HepG2 (cell line): Measurements from ENCODE around the gene PAQR7. TPM values are rescaled to one million over a fixed set of nuclear protein-coding genes. Genes with fewer than 3 reads are reported as not detected.

Source experiments
- AHDC1 ChIP-seq: sonication (generic); formaldehyde crosslinking; IDR thresholded peaks from 2 replicates; pipeline ENCODE4 v1.5.1; 2020; ENCODE audit warnings: mild to moderate bottlenecking, missing genetic modification reagents, borderline replicate concordance
- BATF2 ChIP-seq: sonication (generic); formaldehyde crosslinking; IDR thresholded peaks from 2 replicates; pipeline ENCODE4 v1.8.0; 2022; ENCODE audit warnings: mild to moderate bottlenecking, missing genetic modification reagents, moderate library complexity
- CCAR2 ChIP-seq: fragments of 200-400 bp; formaldehyde crosslinking; optimal IDR thresholded peaks from 2 replicates; pipeline ENCODE3; 2018; ENCODE audit warnings: low read depth, mild to moderate bottlenecking, low read length, moderate library complexity
- FLYWCH1 ChIP-seq: sonication (generic); formaldehyde crosslinking; IDR thresholded peaks from 2 replicates; pipeline ENCODE4 v1.8.1; 2023; ENCODE audit warnings: mild to moderate bottlenecking, missing genetic modification reagents
- HNF4A ChIP-seq: sonication (generic); formaldehyde crosslinking; IDR thresholded peaks from 2 replicates; pipeline ENCODE4 v1.4.0; 2020; ENCODE audit warnings: missing genetic modification reagents
- KAT2B ChIP-seq: fragments of 150-350 bp; IDR thresholded peaks from 2 replicates; pipeline ENCODE4 v1.6.1; 2014; ENCODE audit warnings: low read depth, low read length, borderline replicate concordance
- KMT2A ChIP-seq: sonication (generic); formaldehyde crosslinking; IDR thresholded peaks from 2 replicates; pipeline ENCODE4 v1.4.0; 2020; ENCODE audit warnings: missing genetic modification reagents
- MLX ChIP-seq: IDR thresholded peaks from 2 replicates; pipeline ENCODE4 v1.6.1; 2016
- NBN ChIP-seq: fragments of 450-650 bp; conservative IDR thresholded peaks from 2 replicates; pipeline ENCODE4 v1.6.1; 2017
- PPARG ChIP-seq: conservative IDR thresholded peaks from 2 replicates; pipeline ENCODE4 v1.6.1; 2016; ENCODE audit warnings: missing biosample characterization, missing genetic modification reagents
- RARG ChIP-seq: sonication (generic); formaldehyde crosslinking; IDR thresholded peaks from 2 replicates; pipeline ENCODE4 v1.4.0; 2020; ENCODE audit warnings: low read depth, mild to moderate bottlenecking, missing genetic modification reagents
- RFX3 ChIP-seq: IDR thresholded peaks from 2 replicates; pipeline ENCODE4 v1.6.1; 2016; ENCODE audit warnings: missing biosample characterization, missing genetic modification reagents
- SATB2 ChIP-seq: sonication (generic); formaldehyde crosslinking; IDR thresholded peaks from 2 replicates; pipeline ENCODE4 v1.5.0; 2020; ENCODE audit warnings: missing genetic modification reagents
- SMARCE1 ChIP-seq: fragments of 450-650 bp; IDR thresholded peaks from 2 replicates; pipeline ENCODE4 v1.6.1; 2017; ENCODE audit warnings: borderline replicate concordance
- SRSF1 ChIP-seq: fragments of 200-400 bp; formaldehyde crosslinking; optimal IDR thresholded peaks from 2 replicates; pipeline ENCODE3; 2017; ENCODE audit warnings: mild to moderate bottlenecking, low read depth, low read length, moderate library complexity
- ZBTB33 ChIP-seq: sonication (generic); formaldehyde crosslinking; IDR thresholded peaks from 2 replicates; pipeline ENCODE4 v1.4.0; 2020; ENCODE audit warnings: missing genetic modification reagents
- ZBTB42 ChIP-seq: sonication (generic); formaldehyde crosslinking; IDR thresholded peaks from 2 replicates; pipeline ENCODE4 v1.5.0; 2020; ENCODE audit warnings: mild to moderate bottlenecking, missing genetic modification reagents
- ZBTB8A ChIP-seq: sonication (generic); formaldehyde crosslinking; IDR thresholded peaks from 2 replicates; pipeline ENCODE4 v1.4.0; 2020; ENCODE audit warnings: mild to moderate bottlenecking, low read depth, missing genetic modification reagents, borderline replicate concordance
- ZC3H4 ChIP-seq: sonication (generic); formaldehyde crosslinking; IDR thresholded peaks from 2 replicates; pipeline ENCODE4 v1.4.0; 2020; ENCODE audit warnings: missing genetic modification reagents, borderline replicate concordance
- ZNF121 ChIP-seq: sonication (generic); formaldehyde crosslinking; IDR thresholded peaks from 2 replicates; pipeline ENCODE4 v1.5.0; 2020; ENCODE audit warnings: mild to moderate bottlenecking, missing genetic modification reagents
- ZNF724P ChIP-seq: sonication (generic); formaldehyde crosslinking; IDR thresholded peaks from 2 replicates; pipeline ENCODE4 v1.8.0; 2022; ENCODE audit warnings: missing genetic modification reagents, borderline replicate concordance
- ZNF792 ChIP-seq: IDR thresholded peaks from 2 replicates; pipeline ENCODE4 v1.6.1; 2016
- ZSCAN12 ChIP-seq: sonication (generic); formaldehyde crosslinking; IDR thresholded peaks from 2 replicates; pipeline ENCODE4 v1.9.0; 2021; ENCODE audit warnings: mild to moderate bottlenecking, missing genetic modification reagents
- polyA plus RNA-seq, 8 experiments: library from polyadenylated mRNA; depleted of rRNA in 3 of 8; stranded (reverse) in 7 of 8; unstranded in 1 of 8; fragments of >200 nt; fragmentation: Illumina TruSeq in 4 of 8; extraction: Trizol in 4 of 8; gene quantifications; 2 replicates each; pipeline versions ENCODE4 v1.2.1 to v1.2.3, GENCODE V29; 2011 to 2016; ENCODE audit warnings: low read depth in 4 of 8, missing spikeins in 1 of 8, mixed read lengths in 1 of 8; ENCODE audit not compliant: insufficient read depth in 1 of 8
- total RNA-seq, 5 experiments: library from RNA; depleted of rRNA; stranded (reverse); fragments of >200 nt; fragmentation: Illumina TruSeq; extraction: Trizol; gene quantifications; 2 replicates each; pipeline ENCODE4 v1.2.3, GENCODE V29; 2016; ENCODE audit warnings: low read depth in 1 of 5

The PAQR7 gene
- total and polyA plus RNA-seq, 2 of the 13 experiments (the other 11 are each of a cell fraction or from before 2014, with no cell fraction given) = 13.2 to 16.6 TPM

- TF ChIP-seq ZBTB33 (peak; percentile 62), KAT2B (no peak), ZNF724P (CRISPR knock-in tag) (no peak), AHDC1 (CRISPR knock-in tag) (no peak), MLX (CRISPR knock-in tag) (no peak), NBN (no peak), ZSCAN12 (CRISPR knock-in tag) (no peak), BATF2 (no peak), RARG (CRISPR knock-in tag) (no peak), RFX3 (CRISPR knock-in tag) (peak; percentile 52; the same call in 1 of the 2 replicates), ZBTB42 (CRISPR knock-in tag) (no peak), ZC3H4 (CRISPR knock-in tag) (no peak), FLYWCH1 (CRISPR knock-in tag) (no peak), ZBTB8A (CRISPR knock-in tag) (no peak), ZNF121 (CRISPR knock-in tag) (no peak), HNF4A (CRISPR knock-in tag) (0 out of 2 replicates have a peak, but pooled peaks have one; percentile 5), SMARCE1 (no peak), SRSF1 (no peak), CCAR2 (no peak), ZNF792 (CRISPR knock-in tag) (no peak), SATB2 (CRISPR knock-in tag) (no peak), KMT2A (CRISPR knock-in tag) (no peak), PPARG (0 out of 2 replicates have a peak, but pooled peaks have one; percentile 26)
These were observed 2.4 kb downstream of the PAQR7 start (continued) for GRCh38 chr1:25873120-25873519.
